ENCODE data around the gene BUD31. TPM values are rescaled to one million over a fixed set of nuclear protein-coding genes. Genes with fewer than 3 reads are reported as not detected.

BUD31 gene
- total and polyA plus RNA-seq, 10 of the 15 experiments (the other 5 are each of a cell fraction or from before 2014, with no cell fraction given): 74.2 to 317 (median 130) TPM

- TF ChIP-seq BACH1 (IDR thresholded peaks at IDR 0.05; ENCODE audit: borderline replicate concordance) (no peak), BHLHE40 (IDR thresholded peaks at IDR 0.05; ENCODE audit: borderline replicate concordance in 1 of 2, low read depth in 2 of 2, low read length in 1 of 2) (no peak), HDAC2 (IDR thresholded peaks at IDR 0.05) (no peak), SMC3 (IDR thresholded peaks at IDR 0.05; ENCODE audit: borderline replicate concordance, low read length) (no peak), DPF2 (IDR thresholded peaks at IDR 0.05) (no peak), ZNF384 (IDR thresholded peaks at IDR 0.05; ENCODE audit: borderline replicate concordance, low read depth, low read length) (no peak), USF2 (IDR thresholded peaks at IDR 0.05; ENCODE audit: borderline replicate concordance, low read depth, low read length) (no peak), EED (IDR thresholded peaks at IDR 0.05; ENCODE audit: low read depth) (no peak), GABPA (IDR thresholded peaks at IDR 0.05; ENCODE audit: low read depth) (no peak), SKIL (IDR thresholded peaks at IDR 0.05; ENCODE audit: low read depth, poor library complexity, severe bottlenecking) (no peak)
These were observed 24.4 kb downstream of the BUD31 start (continued) for GRCh38 chr7:99433158-99433557.
